ENCODE measurements around the gene RPP30.

The RPP30 gene

DNA sequence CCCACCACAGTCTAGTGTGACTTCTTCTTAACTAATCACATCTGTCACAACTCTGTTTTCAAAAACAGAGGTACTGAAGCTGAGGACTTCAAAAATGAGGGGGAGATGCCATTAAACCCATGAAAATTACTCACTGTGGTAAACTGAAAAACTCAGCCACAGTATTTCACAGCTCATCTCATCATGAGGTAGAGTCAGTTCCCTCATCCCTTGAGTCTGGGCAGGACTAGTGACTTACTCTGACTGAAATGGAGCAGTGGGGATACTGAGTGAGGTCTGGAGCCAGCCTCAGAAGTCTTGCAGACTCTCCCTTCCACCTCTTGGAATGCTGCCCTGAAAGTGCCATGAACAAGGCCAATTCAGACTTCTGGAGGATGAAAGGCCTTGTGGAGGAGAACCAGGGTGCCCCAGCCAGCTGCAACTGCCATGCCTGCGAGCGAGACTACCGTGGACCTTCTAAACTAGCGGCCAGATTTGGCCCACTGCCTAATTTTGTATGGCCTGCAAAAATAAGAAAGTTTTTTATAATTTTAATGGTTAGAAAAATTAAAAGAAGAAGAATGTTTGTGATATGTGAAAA lies 73.8 kb downstream of the RPP30 start:
- Histone ChIP-seq H3K9me2 (replicated peaks; ENCODE audit: insufficient read depth, low read length) (no peaks in the 10 kb centered on the region), H3F3A (ENCODE audit: insufficient read depth) (no peaks in the 10 kb centered on the region), H3K27me3 (ENCODE audit: low read length) (no peaks in the 10 kb centered on the region), H3K36me3 (ENCODE audit: low read length) (no peaks in the 10 kb centered on the region), H3K4me2 (ENCODE audit: low read depth, low read length, poor library complexity, severe bottlenecking) (no peak overlapping the region), H4K20me1 (ENCODE audit: low read depth, low read length) (no peaks in the 10 kb centered on the region), H3K27ac (ENCODE audit: low read depth, low read length) (no peak overlapping the region), H3K4me3 (ENCODE audit: insufficient read depth, low read length, poor library complexity, severe bottlenecking) (no peak overlapping the region), H3K9ac (ENCODE audit: low read length) (no peak overlapping the region), H3K79me2 (ENCODE audit: insufficient read depth, low read length) (no peaks in the 10 kb centered on the region), H3K9me3 (ENCODE audit: insufficient read depth, low read length) (no peaks in the 10 kb centered on the region), H2AFZ (ENCODE audit: low read depth, low read length, severe bottlenecking) (no peak overlapping the region)
- TF ChIP-seq, protein P1, sequence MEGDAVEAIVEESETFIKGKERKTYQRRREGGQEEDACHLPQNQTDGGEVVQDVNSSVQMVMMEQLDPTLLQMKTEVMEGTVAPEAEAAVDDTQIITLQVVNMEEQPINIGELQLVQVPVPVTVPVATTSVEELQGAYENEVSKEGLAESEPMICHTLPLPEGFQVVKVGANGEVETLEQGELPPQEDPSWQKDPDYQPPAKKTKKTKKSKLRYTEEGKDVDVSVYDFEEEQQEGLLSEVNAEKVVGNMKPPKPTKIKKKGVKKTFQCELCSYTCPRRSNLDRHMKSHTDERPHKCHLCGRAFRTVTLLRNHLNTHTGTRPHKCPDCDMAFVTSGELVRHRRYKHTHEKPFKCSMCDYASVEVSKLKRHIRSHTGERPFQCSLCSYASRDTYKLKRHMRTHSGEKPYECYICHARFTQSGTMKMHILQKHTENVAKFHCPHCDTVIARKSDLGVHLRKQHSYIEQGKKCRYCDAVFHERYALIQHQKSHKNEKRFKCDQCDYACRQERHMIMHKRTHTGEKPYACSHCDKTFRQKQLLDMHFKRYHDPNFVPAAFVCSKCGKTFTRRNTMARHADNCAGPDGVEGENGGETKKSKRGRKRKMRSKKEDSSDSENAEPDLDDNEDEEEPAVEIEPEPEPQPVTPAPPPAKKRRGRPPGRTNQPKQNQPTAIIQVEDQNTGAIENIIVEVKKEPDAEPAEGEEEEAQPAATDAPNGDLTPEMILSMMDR (IDR thresholded peaks at IDR 0.05; ENCODE audit: insufficient read depth, low read length, poor library complexity, severe bottlenecking), result no peak
- TF ChIP-seq EZH2phosphoT487 (conservative IDR thresholded peaks at IDR 0.05; ENCODE audit: low read length), result no peak

DNA sequence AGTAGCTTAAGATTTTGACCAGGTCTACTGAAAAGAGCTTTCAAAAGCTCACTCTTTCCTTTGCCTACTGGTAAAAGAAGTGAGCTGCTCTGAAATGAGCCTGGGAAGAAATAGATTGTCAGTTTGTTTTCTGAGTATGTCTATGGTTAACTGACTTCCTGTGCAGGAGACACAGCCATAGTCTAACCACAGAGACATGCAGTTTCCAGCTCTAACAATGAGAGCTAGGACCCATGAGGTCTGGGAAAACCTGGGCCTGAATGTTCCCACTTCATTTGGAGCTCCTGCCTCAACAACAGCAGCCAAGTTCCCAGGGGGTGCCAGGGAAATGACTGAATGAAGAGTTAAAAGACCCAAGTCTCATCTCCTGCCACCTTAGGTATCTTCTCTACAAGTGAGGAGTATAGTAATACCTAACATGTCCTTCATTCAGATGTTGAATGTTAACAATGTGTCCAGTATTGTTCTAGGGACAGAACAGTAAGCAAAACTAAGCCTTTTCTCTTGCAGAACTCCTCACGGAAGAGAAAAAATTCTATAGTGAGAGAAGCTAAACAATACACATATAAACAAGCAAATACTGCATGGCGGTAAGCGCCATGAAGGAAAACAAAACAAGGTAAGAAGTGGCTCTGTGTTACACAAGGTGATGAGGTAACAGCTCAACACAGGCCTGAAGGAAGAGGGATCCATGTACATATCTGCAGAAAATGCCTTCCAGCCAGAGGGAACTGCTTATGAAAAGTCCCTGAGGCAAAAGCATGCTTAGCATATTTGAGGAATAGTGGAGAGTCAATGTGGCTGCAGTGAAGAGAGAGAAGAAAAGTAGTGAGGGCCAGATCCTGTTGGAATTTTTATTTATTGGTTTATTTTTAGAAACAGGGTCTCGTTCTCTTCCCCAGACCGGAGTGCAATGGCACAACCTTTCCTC lies 75.5 kb downstream of the RPP30 start:
- H3K79me2 ChIP-seq (ENCODE audit: insufficient read depth, low read length), result no peaks in the 10 kb centered on the region
- no peaks in the 10 kb centered on the region for H4K20me1 ChIP-seq (ENCODE audit: low read depth, low read length)
- H3K4me3 ChIP-seq (ENCODE audit: insufficient read depth, low read length, poor library complexity, severe bottlenecking), result no peak overlapping the region
- H3K27ac ChIP-seq (ENCODE audit: low read depth, low read length), result no peak overlapping the region
- no peak for TF ChIP-seq EZH2phosphoT487 (conservative IDR thresholded peaks at IDR 0.05; ENCODE audit: low read length)
- TF ChIP-seq, protein P1 (IDR thresholded peaks at IDR 0.05; ENCODE audit: insufficient read depth, low read length, poor library complexity, severe bottlenecking), result no peak
- H3K9ac ChIP-seq (ENCODE audit: low read length), result no peak overlapping the region
- H3K36me3 ChIP-seq (ENCODE audit: low read length), result no peaks in the 10 kb centered on the region
- H3F3A ChIP-seq (ENCODE audit: insufficient read depth), result no peaks in the 10 kb centered on the region
- H3K27me3 ChIP-seq (ENCODE audit: low read length), result no peaks in the 10 kb centered on the region
- no peaks in the 10 kb centered on the region for H3K9me3 ChIP-seq (ENCODE audit: insufficient read depth, low read length)
- no peak overlapping the region for H2AFZ ChIP-seq (ENCODE audit: low read depth, low read length, severe bottlenecking)
- H3K9me2 ChIP-seq (replicated peaks; ENCODE audit: insufficient read depth, low read length), result no peaks in the 10 kb centered on the region
- no peak overlapping the region for H3K4me2 ChIP-seq (ENCODE audit: low read depth, low read length, poor library complexity, severe bottlenecking)

All from SU-DHL-6 (cell line).